ENCODE data around the gene LILRA1.
"Not testable (repeated sequence)": the region's sequence is repeated elsewhere in the genome, so short reads cannot be mapped to it uniquely, and the experiment has no call there.

Gene LILRA1

DNA sequence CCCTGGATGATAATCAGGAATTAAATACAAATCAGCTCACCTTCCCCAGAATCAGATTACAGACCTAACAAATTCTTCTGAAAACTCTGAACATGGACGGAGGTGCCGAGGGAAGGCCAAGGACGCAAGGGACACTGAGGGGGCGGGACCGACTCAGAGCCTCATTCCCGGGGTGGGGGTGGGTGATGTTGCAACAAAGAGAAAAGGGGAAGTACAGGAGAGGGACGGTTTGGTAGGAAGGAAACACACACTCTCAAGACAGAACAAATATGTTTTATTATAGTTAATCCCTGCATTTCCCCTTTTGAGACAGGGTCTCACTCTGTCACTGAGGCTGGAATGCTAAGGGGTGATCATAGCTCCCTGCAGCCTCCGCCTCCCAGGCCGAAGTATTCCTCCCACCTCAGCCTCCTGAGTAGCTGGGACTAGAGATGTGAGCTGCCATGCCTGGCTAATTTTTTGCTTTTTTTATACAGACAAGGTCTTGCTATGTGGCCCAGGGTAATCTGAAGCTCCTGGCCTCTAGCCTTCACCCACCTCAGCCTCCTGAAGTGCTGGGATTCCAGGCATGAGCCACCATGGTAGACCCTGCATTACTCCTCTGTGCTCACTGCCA, 20.6 kb upstream of the LILRA1 start:
- TF ChIP-seq, protein P1, sequence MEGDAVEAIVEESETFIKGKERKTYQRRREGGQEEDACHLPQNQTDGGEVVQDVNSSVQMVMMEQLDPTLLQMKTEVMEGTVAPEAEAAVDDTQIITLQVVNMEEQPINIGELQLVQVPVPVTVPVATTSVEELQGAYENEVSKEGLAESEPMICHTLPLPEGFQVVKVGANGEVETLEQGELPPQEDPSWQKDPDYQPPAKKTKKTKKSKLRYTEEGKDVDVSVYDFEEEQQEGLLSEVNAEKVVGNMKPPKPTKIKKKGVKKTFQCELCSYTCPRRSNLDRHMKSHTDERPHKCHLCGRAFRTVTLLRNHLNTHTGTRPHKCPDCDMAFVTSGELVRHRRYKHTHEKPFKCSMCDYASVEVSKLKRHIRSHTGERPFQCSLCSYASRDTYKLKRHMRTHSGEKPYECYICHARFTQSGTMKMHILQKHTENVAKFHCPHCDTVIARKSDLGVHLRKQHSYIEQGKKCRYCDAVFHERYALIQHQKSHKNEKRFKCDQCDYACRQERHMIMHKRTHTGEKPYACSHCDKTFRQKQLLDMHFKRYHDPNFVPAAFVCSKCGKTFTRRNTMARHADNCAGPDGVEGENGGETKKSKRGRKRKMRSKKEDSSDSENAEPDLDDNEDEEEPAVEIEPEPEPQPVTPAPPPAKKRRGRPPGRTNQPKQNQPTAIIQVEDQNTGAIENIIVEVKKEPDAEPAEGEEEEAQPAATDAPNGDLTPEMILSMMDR (IDR thresholded peaks at IDR 0.05; ENCODE audit: insufficient read depth, low read depth, low read length, missing control alignments), result no peak
- no peak for DNase-seq (ENCODE audit: low read depth)
- no peak overlapping the region for H3K4me3 ChIP-seq (ENCODE audit: low read length)

DNA sequence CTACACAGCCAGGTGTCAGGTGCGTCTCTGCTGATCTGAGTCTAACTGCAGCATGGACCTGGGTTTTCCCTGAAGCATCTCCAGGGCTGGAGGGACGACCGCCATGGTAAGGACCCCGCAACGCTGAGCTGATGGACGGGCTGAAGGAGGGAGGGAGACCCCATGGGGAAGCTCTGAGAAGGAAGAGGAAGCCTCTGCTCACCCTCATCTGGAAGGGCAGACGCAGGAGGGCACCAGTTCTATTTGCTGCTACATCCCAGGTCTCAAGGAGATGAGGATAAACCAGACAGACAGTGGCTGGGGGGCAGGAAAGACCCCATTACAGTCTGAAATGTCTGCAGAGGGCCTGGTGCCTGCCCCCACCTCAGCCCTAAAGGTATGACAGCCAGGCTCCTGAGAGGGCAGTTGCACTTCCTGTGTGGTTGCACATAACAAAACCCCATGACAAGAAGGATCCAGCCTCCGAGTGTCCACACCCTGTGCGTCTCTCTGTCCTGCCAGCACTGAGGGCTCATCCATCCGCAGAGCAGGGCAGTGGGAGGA, 20.0 kb upstream of the LILRA1 start, which contains the start of gene LILRA2:
Gene LILRA2 (plus strand): TSS at position 461 of the 543 bp plus-strand sequence. CDS start 89 bp downstream, outside the sequence.
- no peak within 1 kb of the TSS for H3K4me3 ChIP-seq (ENCODE audit: low read length)
- no peak for DNase-seq (ENCODE audit: low read depth)
- TF ChIP-seq, protein P1 (IDR thresholded peaks at IDR 0.05; ENCODE audit: insufficient read depth, low read depth, low read length, missing control alignments), result no peak

DNA sequence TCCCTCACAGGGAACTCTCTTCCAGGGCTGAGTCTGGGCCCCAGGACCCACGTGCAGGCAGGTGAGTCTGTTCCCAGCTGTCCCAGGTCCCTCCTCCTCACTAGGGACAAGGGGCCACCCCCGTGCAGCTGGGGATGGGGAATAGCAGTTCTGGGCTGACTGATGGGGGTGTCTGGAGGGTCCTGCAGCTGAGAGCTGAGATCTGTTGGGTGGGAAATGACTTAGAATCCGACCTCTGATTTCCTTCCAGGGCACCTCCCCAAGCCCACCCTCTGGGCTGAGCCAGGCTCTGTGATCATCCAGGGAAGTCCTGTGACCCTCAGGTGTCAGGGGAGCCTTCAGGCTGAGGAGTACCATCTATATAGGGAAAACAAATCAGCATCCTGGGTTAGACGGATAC, 19.4 kb upstream of the LILRA1 start:
- no peak for DNase-seq (ENCODE audit: low read depth)
- TF ChIP-seq, protein P1 (IDR thresholded peaks at IDR 0.05; ENCODE audit: insufficient read depth, low read depth, low read length, missing control alignments), result no peak
- no peak overlapping the region for H3K4me3 ChIP-seq (ENCODE audit: low read length)

DNA sequence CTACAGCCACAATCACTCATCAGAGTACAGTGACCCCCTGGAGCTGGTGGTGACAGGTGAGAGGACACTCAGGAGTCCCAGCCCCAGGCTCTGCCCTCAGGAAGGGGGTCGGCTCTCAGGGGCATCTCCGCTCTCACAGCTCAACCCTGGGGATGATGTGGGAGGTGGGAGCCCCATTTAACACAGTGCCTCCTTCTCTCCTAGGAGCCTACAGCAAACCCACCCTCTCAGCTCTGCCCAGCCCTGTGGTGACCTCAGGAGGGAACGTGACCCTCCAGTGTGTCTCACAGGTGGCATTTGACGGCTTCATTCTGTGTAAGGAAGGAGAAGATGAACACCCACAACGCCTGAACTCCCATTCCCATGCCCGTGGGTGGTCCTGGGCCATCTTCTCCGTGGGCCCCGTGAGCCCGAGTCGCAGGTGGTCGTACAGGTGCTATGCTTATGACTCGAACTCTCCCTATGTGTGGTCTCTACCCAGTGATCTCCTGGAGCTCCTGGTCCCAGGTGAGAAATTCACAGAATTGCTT, 18.8 kb upstream of the LILRA1 start:
- TF ChIP-seq, protein P1 (IDR thresholded peaks at IDR 0.05; ENCODE audit: insufficient read depth, low read depth, low read length, missing control alignments), result no peak
- no peak overlapping the region for H3K4me3 ChIP-seq (ENCODE audit: low read length)
- no peak for DNase-seq (ENCODE audit: low read depth)

DNA sequence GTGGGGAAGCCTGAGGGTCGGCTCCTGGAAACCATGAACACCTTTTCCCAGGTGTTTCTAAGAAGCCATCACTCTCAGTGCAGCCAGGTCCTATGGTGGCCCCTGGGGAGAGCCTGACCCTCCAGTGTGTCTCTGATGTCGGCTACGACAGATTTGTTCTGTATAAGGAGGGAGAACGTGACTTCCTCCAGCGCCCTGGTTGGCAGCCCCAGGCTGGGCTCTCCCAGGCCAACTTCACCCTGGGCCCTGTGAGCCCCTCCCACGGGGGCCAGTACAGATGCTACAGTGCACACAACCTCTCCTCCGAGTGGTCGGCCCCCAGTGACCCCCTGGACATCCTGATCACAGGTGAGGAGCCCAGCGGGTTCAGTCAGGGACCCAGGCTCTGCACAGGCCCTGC, 18.2 kb upstream of the LILRA1 start:
- H3K4me3 ChIP-seq (ENCODE audit: low read length); DNase-seq (ENCODE audit: low read depth): not testable (repeated sequence)

DNA sequence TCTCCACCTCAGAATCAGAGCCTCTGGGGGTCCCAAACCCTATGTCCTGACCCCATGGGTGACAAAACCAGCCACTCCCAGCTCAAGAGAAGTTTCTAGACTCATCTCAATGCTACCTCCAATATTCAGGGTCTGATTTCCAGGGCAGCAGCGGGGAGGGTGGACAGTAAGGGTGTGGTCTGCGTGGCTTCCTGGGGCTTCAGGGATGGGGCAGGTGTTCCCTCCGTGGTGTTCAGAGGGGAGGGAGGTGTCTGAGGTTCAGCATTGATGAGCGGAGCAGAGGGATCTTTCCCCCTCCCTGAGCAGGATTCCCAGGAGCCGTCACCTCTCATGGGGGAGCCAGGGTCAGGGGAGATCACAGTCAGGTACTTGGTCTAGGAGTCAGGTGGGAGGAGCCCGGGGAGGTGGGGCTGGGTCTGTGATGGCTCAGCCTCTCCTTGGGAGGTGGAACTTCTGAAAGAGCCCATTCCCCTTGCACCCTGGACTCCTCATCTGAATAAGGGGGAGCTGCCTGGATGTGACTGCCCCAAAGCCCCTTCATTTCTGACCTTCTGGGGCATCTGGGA, 16.9 kb upstream of the LILRA1 start:
- TF ChIP-seq, protein P1 (IDR thresholded peaks at IDR 0.05; ENCODE audit: insufficient read depth, low read depth, low read length, missing control alignments), result no peak
- H3K4me3 ChIP-seq (ENCODE audit: low read length), result no peak overlapping the region
- no peak for DNase-seq (ENCODE audit: low read depth)

DNA sequence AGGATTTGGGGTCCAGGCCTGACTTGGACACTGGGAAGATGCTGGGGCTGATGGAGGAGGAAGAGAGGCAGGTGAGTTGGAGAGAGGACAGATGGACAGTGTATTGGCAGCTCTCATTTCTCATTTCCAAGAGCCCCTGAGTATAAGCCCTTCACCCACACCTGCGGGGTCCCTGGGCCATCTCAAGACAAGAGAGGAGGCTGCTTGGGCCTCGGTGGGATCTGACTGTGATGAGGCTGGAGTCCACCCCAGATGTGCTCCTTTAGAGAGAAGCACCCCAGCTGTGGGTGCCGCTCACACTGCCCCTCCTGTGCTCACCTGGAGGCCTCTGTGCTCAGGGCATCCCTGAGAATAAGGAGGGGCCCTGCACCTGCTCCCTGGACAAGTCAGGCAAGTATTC, 16.1 kb upstream of the LILRA1 start:
- H3K4me3 ChIP-seq (ENCODE audit: low read length), result no peak overlapping the region
- DNase-seq (ENCODE audit: low read depth), result no peak
- TF ChIP-seq, protein P1 (IDR thresholded peaks at IDR 0.05; ENCODE audit: insufficient read depth, low read depth, low read length, missing control alignments), result no peak

DNA sequence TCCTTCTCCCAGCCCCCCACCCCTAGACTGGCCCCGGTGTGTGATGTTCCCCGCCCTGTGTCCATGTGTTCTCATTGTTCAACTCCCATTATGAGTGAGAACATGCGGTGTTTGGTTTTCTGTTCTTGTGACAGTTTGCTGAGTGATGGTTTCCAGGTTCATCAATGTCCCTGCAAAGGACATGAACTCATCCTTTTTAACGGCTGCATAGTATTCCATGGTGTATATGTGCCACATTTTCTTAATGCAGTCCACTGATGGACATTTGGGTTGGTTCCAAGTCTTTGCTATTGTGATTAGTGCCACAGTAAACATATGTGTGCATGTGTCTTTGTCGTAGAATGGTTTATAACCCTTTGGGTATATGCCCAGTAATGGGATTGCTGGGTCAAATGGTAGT, 15.2 kb upstream of the LILRA1 start:
- not testable (repeated sequence) for H3K4me3 ChIP-seq (ENCODE audit: low read length); DNase-seq (ENCODE audit: low read depth)

All from epithelial cell of esophagus (primary cell).